ENCODE measurements around the gene PLXNA2.

PLXNA2 gene

DNA sequence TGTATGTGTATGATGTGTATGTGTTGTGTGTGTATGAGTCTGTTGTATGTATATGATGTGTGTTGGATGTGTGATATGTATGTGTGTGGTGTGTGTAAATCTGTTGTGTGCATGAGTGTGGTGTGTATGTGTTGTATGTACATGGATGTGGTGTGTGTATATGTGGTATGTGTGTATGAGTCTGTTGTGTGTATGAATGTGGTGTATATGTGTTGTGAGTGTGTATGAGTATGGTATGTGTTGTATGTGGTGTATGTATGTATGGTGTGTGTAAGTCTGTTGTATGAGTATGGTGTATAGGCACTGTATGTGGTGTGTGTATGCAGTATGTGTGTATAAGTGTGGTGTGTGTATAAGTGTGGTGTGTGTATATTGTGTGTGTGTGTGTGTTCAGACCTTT lies 95.0 kb downstream of the PLXNA2 start:
- TF ChIP-seq SIN3A (IDR thresholded peaks at IDR 0.05; ENCODE audit: borderline replicate concordance, insufficient read depth, low read length) (no peak), POLR2AphosphoS5 (IDR thresholded peaks at IDR 0.05; ENCODE audit: low read depth, low read length) (no peak), TAF1 (IDR thresholded peaks at IDR 0.05; ENCODE audit: borderline replicate concordance, insufficient read depth, low read length) (no peak), FOXP2 (optimal IDR thresholded peaks at IDR 0.05; ENCODE audit: borderline replicate concordance, extremely low read depth, extremely low read length, insufficient read depth) (no peak)
- TF ChIP-seq, protein P1, sequence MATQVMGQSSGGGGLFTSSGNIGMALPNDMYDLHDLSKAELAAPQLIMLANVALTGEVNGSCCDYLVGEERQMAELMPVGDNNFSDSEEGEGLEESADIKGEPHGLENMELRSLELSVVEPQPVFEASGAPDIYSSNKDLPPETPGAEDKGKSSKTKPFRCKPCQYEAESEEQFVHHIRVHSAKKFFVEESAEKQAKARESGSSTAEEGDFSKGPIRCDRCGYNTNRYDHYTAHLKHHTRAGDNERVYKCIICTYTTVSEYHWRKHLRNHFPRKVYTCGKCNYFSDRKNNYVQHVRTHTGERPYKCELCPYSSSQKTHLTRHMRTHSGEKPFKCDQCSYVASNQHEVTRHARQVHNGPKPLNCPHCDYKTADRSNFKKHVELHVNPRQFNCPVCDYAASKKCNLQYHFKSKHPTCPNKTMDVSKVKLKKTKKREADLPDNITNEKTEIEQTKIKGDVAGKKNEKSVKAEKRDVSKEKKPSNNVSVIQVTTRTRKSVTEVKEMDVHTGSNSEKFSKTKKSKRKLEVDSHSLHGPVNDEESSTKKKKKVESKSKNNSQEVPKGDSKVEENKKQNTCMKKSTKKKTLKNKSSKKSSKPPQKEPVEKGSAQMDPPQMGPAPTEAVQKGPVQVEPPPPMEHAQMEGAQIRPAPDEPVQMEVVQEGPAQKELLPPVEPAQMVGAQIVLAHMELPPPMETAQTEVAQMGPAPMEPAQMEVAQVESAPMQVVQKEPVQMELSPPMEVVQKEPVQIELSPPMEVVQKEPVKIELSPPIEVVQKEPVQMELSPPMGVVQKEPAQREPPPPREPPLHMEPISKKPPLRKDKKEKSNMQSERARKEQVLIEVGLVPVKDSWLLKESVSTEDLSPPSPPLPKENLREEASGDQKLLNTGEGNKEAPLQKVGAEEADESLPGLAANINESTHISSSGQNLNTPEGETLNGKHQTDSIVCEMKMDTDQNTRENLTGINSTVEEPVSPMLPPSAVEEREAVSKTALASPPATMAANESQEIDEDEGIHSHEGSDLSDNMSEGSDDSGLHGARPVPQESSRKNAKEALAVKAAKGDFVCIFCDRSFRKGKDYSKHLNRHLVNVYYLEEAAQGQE (IDR thresholded peaks at IDR 0.05; ENCODE audit: insufficient read depth in 1 of 2, low read depth in 2 of 2, low read length in 2 of 2) = no peak

DNA sequence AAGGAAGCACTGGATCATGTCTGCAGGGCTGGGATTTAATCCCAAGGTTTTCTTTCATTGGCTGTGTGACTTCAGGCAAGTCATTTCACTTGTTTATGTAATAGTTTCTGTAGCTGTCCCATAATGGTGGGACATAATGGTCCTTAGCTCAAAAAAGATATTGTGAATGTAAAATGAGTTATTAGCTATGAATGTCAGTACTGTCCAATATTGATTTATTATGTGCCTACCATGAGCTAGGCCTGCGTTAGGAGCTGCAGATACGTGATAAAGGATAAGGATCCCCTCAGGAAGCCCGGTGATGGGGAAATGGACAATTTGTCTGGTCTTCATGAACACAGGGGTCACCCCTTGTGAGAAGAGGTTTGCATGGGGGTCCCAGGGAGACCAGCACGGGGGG lies 95.8 kb downstream of the PLXNA2 start:
- TF ChIP-seq SIN3A (IDR thresholded peaks at IDR 0.05; ENCODE audit: borderline replicate concordance, insufficient read depth, low read length) (no peak), FOXP2 (optimal IDR thresholded peaks at IDR 0.05; ENCODE audit: borderline replicate concordance, extremely low read depth, extremely low read length, insufficient read depth) (no peak), TAF1 (IDR thresholded peaks at IDR 0.05; ENCODE audit: borderline replicate concordance, insufficient read depth, low read length) (no peak), POLR2AphosphoS5 (IDR thresholded peaks at IDR 0.05; ENCODE audit: low read depth, low read length) (no peak)
- TF ChIP-seq, protein P1 (IDR thresholded peaks at IDR 0.05; ENCODE audit: insufficient read depth in 1 of 2, low read depth in 2 of 2, low read length in 2 of 2) = no peak

DNA sequence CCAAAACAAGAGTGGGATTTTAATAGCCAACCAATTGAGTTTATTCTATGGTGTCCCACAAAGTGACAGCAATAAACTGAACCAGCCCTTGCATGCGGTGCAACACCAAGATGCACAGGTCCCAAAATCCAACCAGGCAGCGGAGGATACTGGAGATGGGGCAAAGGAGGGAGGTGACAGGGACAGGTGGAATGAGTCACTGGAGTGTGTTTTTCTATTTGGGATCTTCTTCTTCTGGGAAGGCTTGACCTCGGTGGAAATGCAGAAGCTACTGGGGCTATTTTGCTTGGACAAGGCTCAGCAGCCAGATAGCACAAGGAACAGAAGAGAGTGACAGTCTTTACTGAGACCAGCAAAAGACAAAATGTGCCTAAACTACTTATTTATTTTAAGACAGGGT lies 97.5 kb downstream of the PLXNA2 start:
- TF ChIP-seq, protein P1 (IDR thresholded peaks at IDR 0.05; ENCODE audit: insufficient read depth in 1 of 2, low read depth in 2 of 2, low read length in 2 of 2) = no peak
- TF ChIP-seq TAF1 (IDR thresholded peaks at IDR 0.05; ENCODE audit: borderline replicate concordance, insufficient read depth, low read length) = no peak
- no peak for TF ChIP-seq SIN3A (IDR thresholded peaks at IDR 0.05; ENCODE audit: borderline replicate concordance, insufficient read depth, low read length)
- no peak for TF ChIP-seq POLR2AphosphoS5 (IDR thresholded peaks at IDR 0.05; ENCODE audit: low read depth, low read length)

GRCh38 chr1:208145167-208145566 lies 99.0 kb downstream of the PLXNA2 start:
- no peak for TF ChIP-seq TAF1 (IDR thresholded peaks at IDR 0.05; ENCODE audit: borderline replicate concordance, insufficient read depth, low read length)
- TF ChIP-seq POLR2AphosphoS5 (IDR thresholded peaks at IDR 0.05; ENCODE audit: low read depth, low read length) = no peak
- TF ChIP-seq SIN3A (IDR thresholded peaks at IDR 0.05; ENCODE audit: borderline replicate concordance, insufficient read depth, low read length) = no peak
- TF ChIP-seq, protein P1 (IDR thresholded peaks at IDR 0.05; ENCODE audit: insufficient read depth in 1 of 2, low read depth in 2 of 2, low read length in 2 of 2) = no peak
- TF ChIP-seq FOXP2 (optimal IDR thresholded peaks at IDR 0.05; ENCODE audit: borderline replicate concordance, extremely low read depth, extremely low read length, insufficient read depth) = no peak
